H1 (cell line): ENCODE measurements around the gene GNAI1. TPM values are rescaled to one million over a fixed set of nuclear protein-coding genes. Genes with fewer than 3 reads are reported as not detected.

ENCODE experiments used
- CTCF ChIA-PET: fragments of 300-600 bp; sonication (Branson Sonifier 250); formaldehyde crosslinking; loops from one replicate; lab custom pipeline; 2021; ENCODE audit not compliant: partially characterized antibody; lab: Charles Lee
- POLR2A ChIA-PET: fragments of 300-600 bp; sonication (Branson Sonifier 250); formaldehyde crosslinking; loops from one replicate; lab custom pipeline; 2021; ENCODE audit warnings: inconsistent platforms; ENCODE audit not compliant: partially characterized antibody; lab: Charles Lee
- DNase-seq, 2 experiments: peaks; one replicate each; pipeline versions ENCODE4 v3.0.0 to v3.0.0-alpha.2; 2010 to 2022; ENCODE audit warnings: low spot score in 2 of 2, low read depth in 1 of 2, mixed read lengths in 1 of 2
- FAIRE-seq: peaks from 2 replicates; lab custom pipeline; 2011; peaks lifted over from hg19 to GRCh38; lab: Jason Lieb, UNC
- H2AFZ ChIP-seq: 2 replicates; pipeline ENCODE4 v1.8.1; 2012; ENCODE audit warnings: low read length, inconsistent platforms
- H2AK5ac ChIP-seq: 2 replicates; pipeline ENCODE4 v1.6.1; 2013; ENCODE audit warnings: low read depth, low read length
- H2BK120ac ChIP-seq: replicated peaks from 2 replicates; pipeline ENCODE3; 2013; ENCODE audit warnings: low read depth, low read length, inconsistent platforms
- H2BK12ac ChIP-seq: 2 replicates; pipeline ENCODE4 v1.6.1; 2013; ENCODE audit warnings: low read depth, low read length
- H2BK15ac ChIP-seq: 2 replicates; pipeline ENCODE4 v1.6.1; 2013; ENCODE audit warnings: low read length
- H2BK20ac ChIP-seq: 2 replicates; pipeline ENCODE4 v1.6.1; 2013; ENCODE audit warnings: low read length
- H2BK5ac ChIP-seq: 2 replicates; pipeline ENCODE4 v1.6.1; 2013; ENCODE audit warnings: low read depth, low read length
- H3K14ac ChIP-seq: 2 replicates; pipeline ENCODE4 v1.6.1; 2013; ENCODE audit warnings: inconsistent platforms; ENCODE audit not compliant: insufficient read length
- H3K18ac ChIP-seq: 2 replicates; pipeline ENCODE4 v1.6.1; 2013; ENCODE audit warnings: low read length; ENCODE audit errors: extremely low read depth
- H3K23ac ChIP-seq: 2 replicates; pipeline ENCODE4 v1.6.1; 2013; ENCODE audit warnings: inconsistent platforms; ENCODE audit not compliant: insufficient read length
- H3K23me2 ChIP-seq: 2 replicates; pipeline ENCODE4 v1.6.1; 2013; ENCODE audit warnings: low read depth, low read length
- H3K27ac ChIP-seq: 2 replicates; pipeline ENCODE4 v1.6.1; 2011; ENCODE audit warnings: low read depth, low read length, inconsistent platforms
- H3K27me3 ChIP-seq, 4 experiments: replicated peaks in 1 of 4; 1 replicate in 1 of 4; 2 replicates in 3 of 4; pipeline versions ENCODE4 v1.6.1 to v1.8.1; 2011 to 2013; ENCODE audit warnings: low read length in 3 of 4, mild to moderate bottlenecking in 3 of 4, inconsistent platforms in 2 of 4, mixed read lengths in 2 of 4, moderate library complexity in 1 of 4; ENCODE audit not compliant: control insufficient read depth in 3 of 4, insufficient read depth in 3 of 4; ENCODE audit errors: extremely low read depth in 1 of 4
- H3K36me3 ChIP-seq, 4 experiments: 2 replicates each; pipeline versions ENCODE4 v1.6.1 to v1.8.1; 2011 to 2013; ENCODE audit warnings: mild to moderate bottlenecking in 4 of 4, low read length in 3 of 4, moderate library complexity in 2 of 4, control low read depth in 1 of 4, inconsistent platforms in 1 of 4; ENCODE audit not compliant: insufficient read depth in 4 of 4, control insufficient read depth in 2 of 4
- H3K4ac ChIP-seq: replicated peaks from 2 replicates; pipeline ENCODE3; 2013; ENCODE audit warnings: low read length, low read depth, mixed read lengths, inconsistent platforms; ENCODE audit not compliant: insufficient read length
- H3K4me1 ChIP-seq, 4 experiments: replicated peaks in 1 of 4; 1 replicate in 1 of 4; 2 replicates in 3 of 4; pipeline versions ENCODE4 v1.6.1 to v1.8.1; 2011 to 2013; ENCODE audit warnings: low read length in 3 of 4, inconsistent platforms in 2 of 4, mixed read lengths in 1 of 4; ENCODE audit not compliant: insufficient read depth in 4 of 4, control insufficient read depth in 3 of 4
- H3K4me2 ChIP-seq, 2 experiments: 2 replicates each; pipeline versions ENCODE4 v1.6.1 to v1.8.1; 2011 to 2013; ENCODE audit warnings: low read depth in 2 of 2, low read length in 2 of 2, control low read depth in 1 of 2, inconsistent platforms in 1 of 2, mild to moderate bottlenecking in 1 of 2; ENCODE audit not compliant: insufficient read depth in 1 of 2
- H3K4me3 ChIP-seq, 4 experiments: fragments of 200-600, 300-600 bp in 1 of 4; sonication (generic), shearing (Covaris generic), sonication (Bioruptor Twin) in 1 of 4; 2 replicates each; pipeline versions ENCODE4 v1.5.1 to v1.8.1; 2011 to 2016; ENCODE audit warnings: low read length in 4 of 4, low read depth in 3 of 4, control low read depth in 2 of 4, inconsistent platforms in 2 of 4, mild to moderate bottlenecking in 2 of 4, mixed read lengths in 1 of 4, moderate library complexity in 1 of 4; ENCODE audit not compliant: insufficient read depth in 2 of 4; ENCODE audit errors: extremely low read depth in 1 of 4
- H3K56ac ChIP-seq: replicated peaks from 2 replicates; pipeline ENCODE3; 2013; ENCODE audit warnings: low read depth, mild to moderate bottlenecking, mixed read lengths, low read length, inconsistent platforms; ENCODE audit not compliant: insufficient read length
- H3K79me1 ChIP-seq: 2 replicates; pipeline ENCODE4 v1.6.1; 2013; ENCODE audit warnings: low read depth, low read length, control low read depth
- H3K79me2 ChIP-seq, 2 experiments: 2 replicates each; pipeline versions ENCODE4 v1.6.1 to v1.8.1; 2012 to 2013; ENCODE audit warnings: low read length in 2 of 2, mild to moderate bottlenecking in 2 of 2, inconsistent platforms in 1 of 2; ENCODE audit not compliant: insufficient read depth in 2 of 2, control insufficient read depth in 1 of 2
- H3K9ac ChIP-seq, 4 experiments: replicated peaks in 1 of 4; 1 replicate in 1 of 4; 2 replicates in 3 of 4; pipeline versions ENCODE4 v1.6.1 to v1.8.1; 2011 to 2013; ENCODE audit warnings: low read depth in 3 of 4, low read length in 3 of 4, control low read depth in 2 of 4, mild to moderate bottlenecking in 2 of 4, moderate library complexity in 2 of 4, inconsistent platforms in 1 of 4; ENCODE audit errors: extremely low read depth in 1 of 4
- H3K9me3 ChIP-seq, 2 experiments: 2 replicates each; pipeline versions ENCODE4 v1.6.1 to v1.8.1; 2012 to 2013; ENCODE audit warnings: mild to moderate bottlenecking in 2 of 2, moderate library complexity in 2 of 2, control low read depth in 1 of 2, inconsistent platforms in 1 of 2, low read depth in 1 of 2, low read length in 1 of 2, mixed read lengths in 1 of 2; ENCODE audit not compliant: insufficient read depth in 2 of 2
- H4K20me1 ChIP-seq, 2 experiments: replicated peaks in 1 of 2; 2 replicates each; pipeline versions ENCODE3 to v1.8.1; 2011 to 2013; ENCODE audit warnings: inconsistent platforms in 2 of 2, low read length in 2 of 2, mild to moderate bottlenecking in 1 of 2; ENCODE audit not compliant: insufficient read depth in 2 of 2, control insufficient read depth in 1 of 2
- H4K5ac ChIP-seq: 2 replicates; pipeline ENCODE4 v1.6.1; 2013; ENCODE audit warnings: low read length, low read depth, mixed read lengths, inconsistent platforms; ENCODE audit not compliant: insufficient read length
- H4K8ac ChIP-seq: 2 replicates; pipeline ENCODE4 v1.8.0; 2013; ENCODE audit warnings: mild to moderate bottlenecking, moderate library complexity, low read length, inconsistent platforms; ENCODE audit not compliant: insufficient read depth; ENCODE audit errors: extremely low read depth
- H4K91ac ChIP-seq: replicated peaks from 2 replicates; pipeline ENCODE3; 2013; ENCODE audit warnings: low read length, mixed read lengths, inconsistent platforms; ENCODE audit not compliant: insufficient read length
- EGR1 ChIP-seq: IDR thresholded peaks from 2 replicates; pipeline ENCODE4 v1.6.1; 2011; ENCODE audit warnings: low read depth, low read length, borderline replicate concordance
- HDAC6 ChIP-seq: IDR thresholded peaks from one replicate; pipeline ENCODE4 v1.7.1; 2012; ENCODE audit warnings: low read depth, mild to moderate bottlenecking, inconsistent platforms, low read length, moderate library complexity
- SP2 ChIP-seq: IDR thresholded peaks from 2 replicates; pipeline ENCODE4 v1.6.1; 2012; ENCODE audit warnings: mild to moderate bottlenecking, low read length, inconsistent platforms
- WGBS, 2 experiments: shearing (Covaris generic) in 1 of 2; methylation state at CpG; one replicate each; pipeline versions ENCODE4 v1.1.6 to v1.1.7; 2013 to 2015; ENCODE audit warnings: low lambda C conversion rate in 2 of 2, mixed read lengths in 2 of 2, inconsistent platforms in 1 of 2, low coverage in 1 of 2, missing lambda C conversion rate in 1 of 2; ENCODE audit not compliant: insufficient replicate concordance in 2 of 2, insufficient coverage in 1 of 2, insufficient read length in 1 of 2; ENCODE audit errors: extremely low coverage in 1 of 2, missing lambda C conversion rate in 1 of 2; 5-methylcytosine and 5-hydroxymethylcytosine counted together
- polyA plus RNA-seq, 7 experiments: library from polyadenylated mRNA; depleted of rRNA in 3 of 7; stranded (reverse) in 5 of 7; unstranded in 2 of 7; fragments of >200 nt in 5 of 7; fragments of 200-250 nt in 2 of 7; gene quantifications; 1 replicate in 5 of 7; 2 replicates in 1 of 7; 4 replicates in 1 of 7; pipeline versions ENCODE4 v1.2.1 to v1.2.3, GENCODE V29; 2011 to 2013; ENCODE audit warnings: missing spikeins in 2 of 7, mixed read lengths in 2 of 7
- total RNA-seq: library from RNA; stranded (reverse); fragmentation: NEBNext Ultra II Directional; extraction: Animal tissue kit (Norgen Biotek cat#: 25700); gene quantifications from 2 replicates; pipeline ENCODE4 v1.2.1, GENCODE V29; 2021

Gene GNAI1
- total and polyA plus RNA-seq, 2 of the 8 experiments (the other 6 are each of a cell fraction or from before 2014, with no cell fraction given): 8.0 to 29.5 TPM

- H3K23me2 ChIP-seq: peaks cover 7% of the 10 kb centered on the region
- no peak overlapping the region for H3K18ac ChIP-seq
- H3K9me3 ChIP-seq: no peaks in the 10 kb centered on the region; a peak in 1 of 4 replicates
- H3K36me3 ChIP-seq: no peaks in the 10 kb centered on the region
- H4K20me1 ChIP-seq: peaks cover 0 to 6% of the 10 kb centered on the region in 2 experiments
- FAIRE-seq: no peak
- H3K4ac ChIP-seq: no peak overlapping the region
- H3K4me3 ChIP-seq: peak overlapping the region; percentile 91 to 98 (median 95)
- peaks cover 0 to 4% (median 0%) of the 10 kb centered on the region in 4 experiments; a peak in 2 of 7 replicates for H3K27me3 ChIP-seq
- H2BK12ac ChIP-seq: no peak overlapping the region
- peaks cover 0 to 10% (median 5%) of the 10 kb centered on the region in 4 experiments; a peak in 2 of 7 replicates for H3K4me1 ChIP-seq
- H2BK5ac ChIP-seq: no peak overlapping the region
- WGBS, 2 experiments: 52% methylated on average over 4 of the region's 4 CpGs; no CpG with 5 or more reads in 1 of the 2 experiments
- no peak overlapping the region for H2BK15ac ChIP-seq
- H2BK20ac ChIP-seq: no peak overlapping the region
- no peak overlapping the region for H4K91ac ChIP-seq
- H3K23ac ChIP-seq: no peak overlapping the region
- no peak overlapping the region for H4K8ac ChIP-seq
- TF ChIP-seq SP2: no peak
- no peak for TF ChIP-seq EGR1
- no peak for TF ChIP-seq HDAC6
- TF ChIP-seq, all 59 proteins: peak for 0
- Histone ChIP-seq H3K79me1 (peaks cover 6% of the 10 kb centered on the region; the same call in 1 of the 2 replicates), H3K27ac (no peak overlapping the region), H3K4me2 (peak overlapping the region; percentile 87 to 100), H2AFZ (no peak overlapping the region), H3K56ac (no peak overlapping the region), H2AK5ac (no peak overlapping the region), H2BK120ac (no peak overlapping the region), H3K9ac (peak overlapping the region in 1 of 4 experiments; percentile 81; a peak in 1 of 7 replicates), H3K79me2 (peaks cover 3 to 57% of the 10 kb centered on the region in 2 experiments; a peak in 3 of 4 replicates), H4K5ac (no peak overlapping the region), H3K14ac (no peak overlapping the region)
- CTCF ChIA-PET: no interaction called here
- POLR2A ChIA-PET: interaction anchor here (0.7 to 2.3 kb wide), 4 partner anchors 9 to 165 kb away, joined by 3 to 4 read pairs (median 3); no protein-coding TSS in a partner anchor
- DNase-seq: no peak
Measured at GRCh38 chr7:80136261-80137055, 1.8 kb downstream of the GNAI1 start.
